ENCODE data around the gene ETS1. TPM values are rescaled to one million over a fixed set of nuclear protein-coding genes. Genes with fewer than 3 reads are reported as not detected.

The ETS1 gene
- total RNA-seq, 1 donor from 2014 or later = 3.0 TPM

DNA sequence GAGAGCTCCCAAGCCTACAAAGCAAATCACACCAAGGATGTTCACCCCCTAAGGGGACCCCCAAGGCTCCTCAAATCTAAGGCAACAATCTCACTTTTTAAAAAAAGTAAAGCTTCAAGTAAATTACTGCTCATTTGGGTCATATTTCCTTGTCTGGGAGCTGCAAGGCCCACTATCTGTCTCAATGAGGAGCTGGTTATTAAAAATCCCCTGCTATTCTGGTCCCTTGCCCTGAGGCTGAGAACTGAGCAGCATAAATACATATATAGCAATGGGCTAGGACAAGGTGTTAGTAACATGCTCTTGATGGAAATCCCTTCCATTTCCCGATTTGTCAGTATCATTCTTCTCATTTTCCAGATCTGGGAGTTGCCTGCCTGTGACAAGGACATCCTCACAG is 119.2 kb downstream of the ETS1 start:
- Mint-ChIP-seq H3K9me3 (ENCODE audit: low read depth) (no peaks in the 10 kb centered on the region), H3K4me1 (ENCODE audit: low read depth) (peaks cover 12% of the 10 kb centered on the region), H3K27ac (no peak overlapping the region), H3K36me3 (ENCODE audit: insufficient read depth) (no peaks in the 10 kb centered on the region), H3K4me3 (ENCODE audit: low read depth) (no peak overlapping the region), H3K27me3 (peaks cover 38% of the 10 kb centered on the region)
- no peak for DNase-seq (ENCODE audit: low spot score, unreplicated experiment)
- TF ChIP-seq, protein P1, sequence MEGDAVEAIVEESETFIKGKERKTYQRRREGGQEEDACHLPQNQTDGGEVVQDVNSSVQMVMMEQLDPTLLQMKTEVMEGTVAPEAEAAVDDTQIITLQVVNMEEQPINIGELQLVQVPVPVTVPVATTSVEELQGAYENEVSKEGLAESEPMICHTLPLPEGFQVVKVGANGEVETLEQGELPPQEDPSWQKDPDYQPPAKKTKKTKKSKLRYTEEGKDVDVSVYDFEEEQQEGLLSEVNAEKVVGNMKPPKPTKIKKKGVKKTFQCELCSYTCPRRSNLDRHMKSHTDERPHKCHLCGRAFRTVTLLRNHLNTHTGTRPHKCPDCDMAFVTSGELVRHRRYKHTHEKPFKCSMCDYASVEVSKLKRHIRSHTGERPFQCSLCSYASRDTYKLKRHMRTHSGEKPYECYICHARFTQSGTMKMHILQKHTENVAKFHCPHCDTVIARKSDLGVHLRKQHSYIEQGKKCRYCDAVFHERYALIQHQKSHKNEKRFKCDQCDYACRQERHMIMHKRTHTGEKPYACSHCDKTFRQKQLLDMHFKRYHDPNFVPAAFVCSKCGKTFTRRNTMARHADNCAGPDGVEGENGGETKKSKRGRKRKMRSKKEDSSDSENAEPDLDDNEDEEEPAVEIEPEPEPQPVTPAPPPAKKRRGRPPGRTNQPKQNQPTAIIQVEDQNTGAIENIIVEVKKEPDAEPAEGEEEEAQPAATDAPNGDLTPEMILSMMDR (IDR thresholded peaks at IDR 0.05; ENCODE audit: unreplicated experiment) = no peak

DNA sequence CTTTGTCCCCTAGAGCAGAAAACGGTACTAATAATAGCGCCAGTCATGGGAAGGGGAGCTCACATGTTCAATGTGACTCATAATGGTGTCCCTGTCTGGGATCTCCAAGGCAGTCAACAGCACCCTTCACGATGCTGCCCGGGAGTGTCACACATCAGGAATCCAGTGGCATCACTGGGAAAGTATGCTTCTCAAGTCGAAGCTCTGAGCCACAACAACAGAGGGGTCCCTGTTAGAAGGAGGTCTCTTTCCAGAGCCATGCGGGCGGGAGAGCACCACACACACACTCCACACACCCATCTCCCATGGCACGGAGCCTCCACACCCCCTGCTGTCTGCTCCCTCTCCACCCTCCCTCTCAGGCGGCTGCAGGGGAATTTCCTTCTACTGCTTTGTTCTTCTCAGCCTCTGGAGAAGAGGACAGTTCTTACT is 119.7 kb downstream of the ETS1 start:
- no peaks in the 10 kb centered on the region for H3K9me3 Mint-ChIP-seq (ENCODE audit: low read depth)
- TF ChIP-seq, protein P1 (IDR thresholded peaks at IDR 0.05; ENCODE audit: unreplicated experiment) = no peak
- no peak for DNase-seq (ENCODE audit: low spot score, unreplicated experiment)
- H3K4me1 Mint-ChIP-seq (ENCODE audit: low read depth) = peaks cover 10% of the 10 kb centered on the region
- H3K36me3 Mint-ChIP-seq (ENCODE audit: insufficient read depth) = no peaks in the 10 kb centered on the region
- H3K27me3 Mint-ChIP-seq = peaks cover 34% of the 10 kb centered on the region
- no peak overlapping the region for H3K27ac Mint-ChIP-seq
- no peak overlapping the region for H3K4me3 Mint-ChIP-seq (ENCODE audit: low read depth)

DNA sequence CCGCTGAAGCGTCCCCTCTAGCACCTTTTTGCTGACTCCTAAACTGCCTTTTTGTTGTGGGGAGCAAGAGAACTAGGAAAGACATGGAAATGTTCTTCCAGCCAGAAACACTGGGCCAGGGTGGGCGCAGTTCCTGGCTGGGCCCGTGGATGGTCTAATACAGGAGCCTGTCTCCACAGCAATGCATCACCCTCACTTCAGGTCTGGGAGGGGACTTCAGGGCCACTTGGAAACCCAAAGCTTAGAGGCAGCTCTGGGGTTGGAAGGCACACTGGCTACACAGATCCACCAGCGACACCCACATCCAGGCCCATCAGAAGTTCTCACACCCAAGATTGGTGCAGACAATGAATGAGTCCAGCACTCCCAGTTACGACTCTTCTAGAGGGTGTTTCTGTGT is 120.3 kb downstream of the ETS1 start:
- no peak overlapping the region for H3K4me3 Mint-ChIP-seq (ENCODE audit: low read depth)
- H3K36me3 Mint-ChIP-seq (ENCODE audit: insufficient read depth) = no peaks in the 10 kb centered on the region
- peaks cover 9% of the 10 kb centered on the region for H3K4me1 Mint-ChIP-seq (ENCODE audit: low read depth)
- no peak overlapping the region for H3K27ac Mint-ChIP-seq
- no peak for DNase-seq (ENCODE audit: low spot score, unreplicated experiment)
- TF ChIP-seq, protein P1 (IDR thresholded peaks at IDR 0.05; ENCODE audit: unreplicated experiment) = no peak
- no peaks in the 10 kb centered on the region for H3K9me3 Mint-ChIP-seq (ENCODE audit: low read depth)
- H3K27me3 Mint-ChIP-seq = peaks cover 28% of the 10 kb centered on the region

DNA sequence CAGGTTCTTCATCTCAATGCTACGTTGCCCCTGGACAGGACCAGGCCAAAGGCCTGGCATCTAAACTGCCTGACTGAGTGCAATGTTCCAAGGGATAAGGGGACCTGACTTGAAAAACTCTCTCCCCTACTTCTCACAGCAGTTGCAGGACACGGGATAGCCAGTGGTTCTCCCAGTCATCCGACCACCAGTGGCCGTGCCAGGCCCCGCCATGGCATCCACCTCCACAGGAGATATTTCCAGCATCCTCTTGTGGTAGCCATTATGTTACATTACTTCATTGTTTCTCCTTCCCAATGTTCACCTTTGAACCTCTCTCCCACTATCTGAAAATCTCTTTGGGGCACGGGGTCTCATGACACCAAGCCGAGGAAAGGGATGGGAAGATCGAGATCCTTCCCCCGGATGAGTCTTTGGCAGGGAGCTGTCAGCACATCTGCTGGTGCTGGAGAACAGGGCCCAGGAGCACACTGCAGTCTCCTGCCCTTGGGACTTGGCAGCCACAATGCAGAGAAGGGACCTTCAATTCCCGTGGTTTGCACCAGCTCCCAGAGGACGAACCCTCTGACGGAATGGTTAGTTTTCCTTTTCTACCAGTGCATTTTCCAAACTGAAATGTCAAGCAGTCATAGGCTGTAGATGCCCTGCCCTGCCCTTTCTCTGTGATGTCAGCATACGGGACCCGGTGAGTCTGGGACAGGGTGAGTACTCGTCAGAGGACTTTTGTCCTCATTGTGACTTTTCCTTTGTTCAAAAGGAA is 121.2 kb downstream of the ETS1 start:
- H3K4me3 Mint-ChIP-seq (ENCODE audit: low read depth) = no peak overlapping the region
- H3K27ac Mint-ChIP-seq = no peak overlapping the region
- H3K27me3 Mint-ChIP-seq = peaks cover 20% of the 10 kb centered on the region
- no peaks in the 10 kb centered on the region for H3K9me3 Mint-ChIP-seq (ENCODE audit: low read depth)
- peaks cover 6% of the 10 kb centered on the region for H3K4me1 Mint-ChIP-seq (ENCODE audit: low read depth)
- H3K36me3 Mint-ChIP-seq (ENCODE audit: insufficient read depth) = no peaks in the 10 kb centered on the region
- DNase-seq (ENCODE audit: low spot score, unreplicated experiment) = no peak
- TF ChIP-seq, protein P1 (IDR thresholded peaks at IDR 0.05; ENCODE audit: unreplicated experiment) = no peak

DNA sequence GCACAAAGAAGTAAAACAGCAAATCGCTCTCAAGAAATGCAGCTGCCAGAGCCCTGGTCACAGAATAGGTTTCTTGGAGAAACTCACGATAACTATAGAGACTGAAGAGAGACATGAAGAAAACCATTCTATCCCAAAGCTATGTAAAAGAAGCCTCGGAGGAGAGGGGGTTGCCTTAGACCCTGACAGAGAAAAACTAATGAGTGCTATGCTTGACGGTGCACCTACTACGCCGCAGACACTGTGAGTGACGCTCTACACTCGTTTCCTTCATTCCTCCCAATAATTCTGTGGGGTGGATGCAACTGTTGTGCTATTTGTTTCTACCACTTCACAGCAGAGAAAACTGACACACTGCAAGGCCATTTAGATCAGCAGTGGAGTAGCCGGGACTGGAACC is 121.8 kb downstream of the ETS1 start:
- Mint-ChIP-seq H3K9me3 (ENCODE audit: low read depth) (no peaks in the 10 kb centered on the region), H3K27me3 (peaks cover 23% of the 10 kb centered on the region)
- TF ChIP-seq, protein P1 (IDR thresholded peaks at IDR 0.05; ENCODE audit: unreplicated experiment) = no peak

More for the DNA sequence above, 121.8 kb downstream of the ETS1 start:
- DNase-seq (ENCODE audit: low spot score, unreplicated experiment) = no peak
- H3K27ac Mint-ChIP-seq = no peak overlapping the region
- peaks cover 6% of the 10 kb centered on the region for H3K4me1 Mint-ChIP-seq (ENCODE audit: low read depth)
- H3K36me3 Mint-ChIP-seq (ENCODE audit: insufficient read depth) = no peaks in the 10 kb centered on the region
- no peak overlapping the region for H3K4me3 Mint-ChIP-seq (ENCODE audit: low read depth)
